B cell (primary cell): ENCODE data around the gene PRIMPOL. TPM values are rescaled to one million over a fixed set of nuclear protein-coding genes. Genes with fewer than 3 reads are reported as not detected.

Experiments used
- ATAC-seq: fragments of 200-7000 bp; cut with Tn5 transposase; one replicate; pipeline ENCODE4 v1.10.0; 2021; ENCODE audit warnings: low read depth, mild to moderate bottlenecking, moderate number of reproducible peaks, moderate library complexity
- CTCF ChIA-PET: fragments of 350-600 bp; sonication (Branson Sonifier 250); formaldehyde crosslinking; loops from one replicate; lab custom pipeline; 2021; ENCODE audit warnings: antibody characterized with exemption, inconsistent platforms; lab: Charles Lee
- POLR2A ChIA-PET: fragments of 350-600 bp; sonication (Branson Sonifier 250); formaldehyde crosslinking; loops from one replicate; lab custom pipeline; 2021; ENCODE audit warnings: antibody characterized with exemption; lab: Charles Lee
- DNase-seq: peaks from one replicate; pipeline ENCODE4 v3.0.0; 2013
- H2AFZ ChIP-seq: 2 replicates; pipeline ENCODE4 v1.6.1; 2012; ENCODE audit warnings: mild to moderate bottlenecking, low read depth, low read length; ENCODE audit not compliant: insufficient read depth, poor library complexity, severe bottlenecking
- H3K27ac ChIP-seq, 2 donors: 1 replicate in 1 of 2; 2 replicates in 1 of 2; pipeline ENCODE4 v1.5.1; 2012 to 2013; ENCODE audit warnings: low read length in 2 of 2, mild to moderate bottlenecking in 2 of 2, moderate library complexity in 1 of 2
- H3K27me3 ChIP-seq, 4 experiments: fragments of 200-600 bp in 1 of 4; sonication (generic) in 1 of 4; replicated peaks in 1 of 4; 1 replicate in 2 of 4; 2 replicates in 2 of 4; pipeline versions ENCODE4 v1.6.1 to v1.7.0; 2013 to 2016; ENCODE audit warnings: low read length in 3 of 4, mild to moderate bottlenecking in 2 of 4, mixed read lengths in 1 of 4, moderate library complexity in 1 of 4; ENCODE audit not compliant: insufficient read depth in 4 of 4, control insufficient read depth in 3 of 4; ENCODE audit errors: control extremely low read depth in 1 of 4
- H3K36me3 ChIP-seq, 2 experiments: replicated peaks in 1 of 2; 1 replicate in 1 of 2; 2 replicates in 1 of 2; pipeline versions ENCODE4 v1.6.1 to v1.7.1; 2013; ENCODE audit warnings: low read length in 1 of 2; ENCODE audit not compliant: insufficient read depth in 2 of 2, control insufficient read depth in 1 of 2; ENCODE audit errors: control extremely low read depth in 1 of 2, extremely low read depth in 1 of 2
- H3K4me1 ChIP-seq, 2 donors: fragments of 200-600 bp in 1 of 2; sonication (generic) in 1 of 2; 1 replicate in 1 of 2; 2 replicates in 1 of 2; pipeline versions ENCODE4 v1.5.1 to v1.6.1; 2013 to 2017; ENCODE audit warnings: low read length in 2 of 2; ENCODE audit not compliant: control insufficient read depth in 2 of 2, insufficient read depth in 2 of 2
- H3K4me2 ChIP-seq: replicated peaks from 2 replicates; pipeline ENCODE3; 2012; ENCODE audit warnings: mild to moderate bottlenecking, low read depth, low read length; ENCODE audit not compliant: poor library complexity, severe bottlenecking
- H3K4me3 ChIP-seq, 5 experiments: fragments of 200-600 bp in 1 of 5; sonication (generic) in 1 of 5; 1 replicate in 3 of 5; 2 replicates in 2 of 5; pipeline versions ENCODE4 v1.5.1 to v1.7.0; 2011 to 2016; ENCODE audit warnings: low read length in 4 of 5, mild to moderate bottlenecking in 4 of 5, low read depth in 2 of 5, control low read depth in 1 of 5, moderate library complexity in 1 of 5; ENCODE audit not compliant: insufficient read depth in 1 of 5; ENCODE audit errors: control extremely low read depth in 1 of 5, extremely low read depth in 1 of 5
- H3K79me2 ChIP-seq: fragments of 200-600 bp; sonication (generic); one replicate; pipeline ENCODE4 v1.6.0; 2016; ENCODE audit warnings: low read length; ENCODE audit not compliant: control insufficient read depth, insufficient read depth
- H3K9ac ChIP-seq: fragments of 200-600 bp; sonication (generic); 2 replicates; pipeline ENCODE4 v1.6.1; 2017; ENCODE audit warnings: mild to moderate bottlenecking, low read length, moderate library complexity
- H3K9me3 ChIP-seq, 3 donors: one replicate each; pipeline versions ENCODE4 v1.6.1 to v1.7.1; 2013; ENCODE audit warnings: low read length in 2 of 3; ENCODE audit not compliant: control insufficient read depth in 2 of 3, insufficient read depth in 1 of 3; ENCODE audit errors: control extremely low read depth in 1 of 3
- H4K20me1 ChIP-seq: 2 replicates; pipeline ENCODE4 v1.6.0; 2012; ENCODE audit warnings: mild to moderate bottlenecking, low read length; ENCODE audit not compliant: insufficient read depth, control insufficient read depth, poor library complexity, severe bottlenecking
- H3K27ac Mint-ChIP-seq: one replicate; pipeline ENCODE4 v1.8.0; 2021; ENCODE audit warnings: mixed read lengths
- H3K27me3 Mint-ChIP-seq: one replicate; pipeline ENCODE4 v1.8.0; 2021; ENCODE audit warnings: mixed read lengths
- H3K4me1 Mint-ChIP-seq: one replicate; pipeline ENCODE4 v1.8.0; 2021; ENCODE audit warnings: mixed read lengths
- H3K4me3 Mint-ChIP-seq: one replicate; pipeline ENCODE4 v1.8.0; 2021; ENCODE audit warnings: mixed read lengths
- H3K9me3 Mint-ChIP-seq: one replicate; pipeline ENCODE4 v1.8.0; 2022; ENCODE audit warnings: mixed read lengths; ENCODE audit not compliant: insufficient read depth
- CTCF ChIP-seq: fragments of 200-600 bp; IDR thresholded peaks from one replicate; pipeline ENCODE4 v1.8.0; 2022; ENCODE audit warnings: antibody characterized with exemption, mild to moderate bottlenecking
- EZH2 ChIP-seq: IDR thresholded peaks from 2 replicates; pipeline ENCODE4 v1.6.1; 2012; ENCODE audit warnings: borderline replicate concordance, low read depth, mild to moderate bottlenecking, moderate library complexity, low read length; ENCODE audit not compliant: insufficient read depth, poor library complexity, severe bottlenecking
- WGBS: methylation state at CpG from one replicate; pipeline ENCODE4 v1.1.5; 2013; ENCODE audit warnings: missing lambda C conversion rate; ENCODE audit not compliant: insufficient coverage; 5-methylcytosine and 5-hydroxymethylcytosine counted together
- intact Hi-C: fragments of 100-400 bp; cut with micrococcal nuclease; formaldehyde crosslinking; loops from one replicate; pipeline ENCODE4 v1.10.0; 2022
- polyA plus RNA-seq: library from polyadenylated mRNA; depleted of rRNA; stranded (reverse); fragments of >200 nt; gene quantifications from 2 replicates; pipeline ENCODE4 v1.2.3, GENCODE V29; 2012
- total RNA-seq, 2 donors: library from RNA; stranded (reverse); fragments of 120-200 nt in 1 of 2; gene quantifications; 1 replicate in 1 of 2; 2 replicates in 1 of 2; pipeline versions ENCODE4 v1.2.3 to v1.2.4, GENCODE V29; 2013 to 2022

The PRIMPOL gene
- total and polyA plus RNA-seq, 2 donors (not counting 1 experiment from before 2014, with no cell fraction given), result 15.4 to 16.3 TPM

- Histone ChIP-seq H3K4me3 (no peak overlapping the region), H3K9ac (no peak overlapping the region), H2AFZ (no peak overlapping the region), H3K9me3 (no peaks in the 10 kb centered on the region), H3K79me2 (no peaks in the 10 kb centered on the region), H3K4me2 (no peak overlapping the region), H4K20me1 (no peaks in the 10 kb centered on the region), H3K27me3 (no peaks in the 10 kb centered on the region), H3K36me3 (no peaks in the 10 kb centered on the region), H3K27ac (no peak overlapping the region), H3K4me1 (no peaks in the 10 kb centered on the region)
- Mint-ChIP-seq H3K4me3 (no peak overlapping the region), H3K4me1 (peaks cover 3% of the 10 kb centered on the region), H3K9me3 (no peaks in the 10 kb centered on the region), H3K27ac (no peak overlapping the region), H3K27me3 (no peaks in the 10 kb centered on the region)
- POLR2A ChIA-PET, result no interaction called here
- DNase-seq (no peak), ATAC-seq (no peak)
- intact Hi-C loops, result no loop called here
- CTCF ChIA-PET, result no interaction called here
- no peak for TF ChIP-seq CTCF
- TF ChIP-seq EZH2, result no peak
- WGBS, result 75% methylated on average over 11 of the region's 11 CpGs
Measured at GRCh38 chr4:184688447-184688846, 38.9 kb downstream of the PRIMPOL start.

GRCh38 chr4:184689681-184690080 lies 40.1 kb downstream of the PRIMPOL start:
- ATAC-seq (no peak), DNase-seq (no peak)
- H3K4me3 Mint-ChIP-seq, result no peak overlapping the region
- ChIA-PET POLR2A (no interaction called here), CTCF (no interaction called here)
- no peaks in the 10 kb centered on the region for H3K9me3 ChIP-seq
- H3K4me2 ChIP-seq, result no peak overlapping the region
- no peak overlapping the region for H3K4me3 ChIP-seq
- intact Hi-C loops, result no loop called here
- H3K4me1 Mint-ChIP-seq, result peaks cover 2% of the 10 kb centered on the region
- H4K20me1 ChIP-seq, result no peaks in the 10 kb centered on the region
- no peaks in the 10 kb centered on the region for H3K9me3 Mint-ChIP-seq
- no CpG with 5 or more reads among the region's 5 CpGs for WGBS
- no peaks in the 10 kb centered on the region for H3K79me2 ChIP-seq
- peaks cover 6 to 9% of the 10 kb centered on the region in 2 experiments for H3K36me3 ChIP-seq
- H3K27ac Mint-ChIP-seq, result no peak overlapping the region
- no peaks in the 10 kb centered on the region for H3K27me3 Mint-ChIP-seq
- no peak overlapping the region for H3K9ac ChIP-seq
- H2AFZ ChIP-seq, result no peak overlapping the region
- H3K27ac ChIP-seq, result no peak overlapping the region
- H3K27me3 ChIP-seq, result no peaks in the 10 kb centered on the region
- no peaks in the 10 kb centered on the region for H3K4me1 ChIP-seq
- no peak for TF ChIP-seq CTCF
- no peak for TF ChIP-seq EZH2
